Measurements from ENCODE around the gene PLCL2.

PLCL2 gene

GRCh38 chr3:17090280-17090983 is 205.7 kb downstream of the PLCL2 start:
- Histone ChIP-seq H3K4me2 (ENCODE audit: low read length) (no peak overlapping the region), H3F3A (ENCODE audit: control insufficient read depth, insufficient read depth) (no peaks in the 10 kb centered on the region), H3K4me3 (ENCODE audit: low read length) (no peak overlapping the region), H3K9me3 (ENCODE audit: control insufficient read depth, insufficient read depth, low read length) (no peaks in the 10 kb centered on the region), H3K27ac (ENCODE audit: low read depth, low read length) (no peak overlapping the region), H3K27me3 (ENCODE audit: control insufficient read depth, low read length) (no peaks in the 10 kb centered on the region), H3K9me2 (replicated peaks; ENCODE audit: control insufficient read depth, low read length) (no peaks in the 10 kb centered on the region), H3K36me3 (ENCODE audit: control insufficient read depth, low read length) (peaks cover 18% of the 10 kb centered on the region), H3K4me1 (ENCODE audit: control insufficient read depth, low read length) (peaks cover 9% of the 10 kb centered on the region; the same call in 1 of the 2 replicates), H3K79me2 (ENCODE audit: control insufficient read depth, low read length) (no peaks in the 10 kb centered on the region), H4K20me1 (ENCODE audit: control insufficient read depth, insufficient read depth, low read depth, low read length) (no peaks in the 10 kb centered on the region)
- TF ChIP-seq EZH2phosphoT487 (IDR thresholded peaks at IDR 0.05; ENCODE audit: borderline replicate concordance, low read length) = no peak
- TF ChIP-seq CTCF (IDR thresholded peaks at IDR 0.05; ENCODE audit: low read depth, low read length, poor library complexity, severe bottlenecking) = no peak

- TF ChIP-seq CTCF (IDR thresholded peaks at IDR 0.05; ENCODE audit: low read depth, low read length, poor library complexity, severe bottlenecking) (no peak), EZH2phosphoT487 (IDR thresholded peaks at IDR 0.05; ENCODE audit: borderline replicate concordance, low read length) (no peak)
- H3K9me3 ChIP-seq (ENCODE audit: control insufficient read depth, insufficient read depth, low read length) = no peaks in the 10 kb centered on the region
- no peaks in the 10 kb centered on the region for H3K79me2 ChIP-seq (ENCODE audit: control insufficient read depth, low read length)
Observed at GRCh38 chr3:17091910-17092582, 207.3 kb downstream of the PLCL2 start.

GRCh38 chr3:17092583-17092933 is 207.8 kb downstream of the PLCL2 start:
- H3K4me1 ChIP-seq (ENCODE audit: control insufficient read depth, low read length) = peaks cover 9% of the 10 kb centered on the region; the same call in 1 of the 2 replicates
- H3F3A ChIP-seq (ENCODE audit: control insufficient read depth, insufficient read depth) = no peaks in the 10 kb centered on the region
- no peak overlapping the region for H3K4me2 ChIP-seq (ENCODE audit: low read length)
- H3K9me2 ChIP-seq (replicated peaks; ENCODE audit: control insufficient read depth, low read length) = no peaks in the 10 kb centered on the region
- H3K27ac ChIP-seq (ENCODE audit: low read depth, low read length) = no peak overlapping the region
- no peaks in the 10 kb centered on the region for H3K27me3 ChIP-seq (ENCODE audit: control insufficient read depth, low read length)
- no peaks in the 10 kb centered on the region for H4K20me1 ChIP-seq (ENCODE audit: control insufficient read depth, insufficient read depth, low read depth, low read length)
- no peaks in the 10 kb centered on the region for H3K9me3 ChIP-seq (ENCODE audit: control insufficient read depth, insufficient read depth, low read length)
- H3K4me3 ChIP-seq (ENCODE audit: low read length) = no peak overlapping the region
- no peaks in the 10 kb centered on the region for H3K79me2 ChIP-seq (ENCODE audit: control insufficient read depth, low read length)
- H3K36me3 ChIP-seq (ENCODE audit: control insufficient read depth, low read length) = peaks cover 18% of the 10 kb centered on the region
- no peak for TF ChIP-seq CTCF (IDR thresholded peaks at IDR 0.05; ENCODE audit: low read depth, low read length, poor library complexity, severe bottlenecking)
- TF ChIP-seq EZH2phosphoT487 (IDR thresholded peaks at IDR 0.05; ENCODE audit: borderline replicate concordance, low read length) = no peak

More at GRCh38 chr3:17091910-17092582, 207.3 kb downstream of the PLCL2 start:
- H3K4me2 ChIP-seq (ENCODE audit: low read length) = no peak overlapping the region
- peaks cover 18% of the 10 kb centered on the region for H3K36me3 ChIP-seq (ENCODE audit: control insufficient read depth, low read length)
- H3F3A ChIP-seq (ENCODE audit: control insufficient read depth, insufficient read depth) = no peaks in the 10 kb centered on the region
- H3K4me1 ChIP-seq (ENCODE audit: control insufficient read depth, low read length) = peaks cover 9% of the 10 kb centered on the region; the same call in 1 of the 2 replicates
- H3K27ac ChIP-seq (ENCODE audit: low read depth, low read length) = no peak overlapping the region
- no peak overlapping the region for H3K4me3 ChIP-seq (ENCODE audit: low read length)
- H3K9me2 ChIP-seq (replicated peaks; ENCODE audit: control insufficient read depth, low read length) = no peaks in the 10 kb centered on the region
- H4K20me1 ChIP-seq (ENCODE audit: control insufficient read depth, insufficient read depth, low read depth, low read length) = no peaks in the 10 kb centered on the region
- H3K27me3 ChIP-seq (ENCODE audit: control insufficient read depth, low read length) = no peaks in the 10 kb centered on the region
